ENCODE data around the gene MISFA.

GRCh38 chr11:18634140-18635032, 34.8 kb downstream of the MISFA start, which contains the start of gene SPTY2D1:
- TF ChIP-seq POLR2AphosphoS5 (IDR thresholded peaks at IDR 0.05; ENCODE audit: borderline replicate concordance, low read depth, low read length) (peak; percentile 99), EZH2 (IDR thresholded peaks at IDR 0.05) (no peak)
